OCI-LY1 (cell line): Measurements from ENCODE around the gene STAC3.

ENCODE experiments used
- EZH2 ChIP-seq: fragments of 200-600 bp; sonication (generic), shearing (Covaris generic); IDR thresholded peaks from 2 replicates; pipeline ENCODE4 v1.8.0; 2017; ENCODE audit warnings: borderline replicate concordance, mixed run types, mild to moderate bottlenecking, antibody characterized with exemption, low read length, moderate library complexity, mixed read lengths
- TF ChIP-seq, protein P1 (sequence below): fragments of 200-600 bp; sonication (generic), shearing (Covaris generic); IDR thresholded peaks from 2 replicates; pipeline ENCODE4 v1.5.1; 2017; ENCODE audit warnings: mild to moderate bottlenecking, antibody characterized with exemption, low read length, moderate library complexity, mixed read lengths

DNA sequence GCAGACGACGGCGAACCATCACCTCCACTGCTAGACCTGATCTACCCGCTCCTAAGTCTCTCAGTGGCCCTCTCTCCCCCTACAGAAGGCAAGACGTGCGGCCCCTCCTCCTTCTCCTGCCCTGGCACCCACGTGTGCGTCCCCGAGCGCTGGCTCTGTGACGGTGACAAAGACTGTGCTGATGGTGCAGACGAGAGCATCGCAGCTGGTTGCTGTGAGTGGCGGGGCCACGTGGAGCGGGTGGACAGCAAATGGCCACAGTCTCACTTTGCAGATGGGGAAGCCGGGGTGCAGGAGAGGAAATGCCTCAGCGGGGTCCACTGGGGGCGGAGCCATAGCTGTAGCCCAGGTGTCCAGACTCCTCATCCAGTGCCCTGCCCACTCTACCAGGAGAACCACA, 55.8 kb downstream of the STAC3 start:
- TF ChIP-seq, protein P1, sequence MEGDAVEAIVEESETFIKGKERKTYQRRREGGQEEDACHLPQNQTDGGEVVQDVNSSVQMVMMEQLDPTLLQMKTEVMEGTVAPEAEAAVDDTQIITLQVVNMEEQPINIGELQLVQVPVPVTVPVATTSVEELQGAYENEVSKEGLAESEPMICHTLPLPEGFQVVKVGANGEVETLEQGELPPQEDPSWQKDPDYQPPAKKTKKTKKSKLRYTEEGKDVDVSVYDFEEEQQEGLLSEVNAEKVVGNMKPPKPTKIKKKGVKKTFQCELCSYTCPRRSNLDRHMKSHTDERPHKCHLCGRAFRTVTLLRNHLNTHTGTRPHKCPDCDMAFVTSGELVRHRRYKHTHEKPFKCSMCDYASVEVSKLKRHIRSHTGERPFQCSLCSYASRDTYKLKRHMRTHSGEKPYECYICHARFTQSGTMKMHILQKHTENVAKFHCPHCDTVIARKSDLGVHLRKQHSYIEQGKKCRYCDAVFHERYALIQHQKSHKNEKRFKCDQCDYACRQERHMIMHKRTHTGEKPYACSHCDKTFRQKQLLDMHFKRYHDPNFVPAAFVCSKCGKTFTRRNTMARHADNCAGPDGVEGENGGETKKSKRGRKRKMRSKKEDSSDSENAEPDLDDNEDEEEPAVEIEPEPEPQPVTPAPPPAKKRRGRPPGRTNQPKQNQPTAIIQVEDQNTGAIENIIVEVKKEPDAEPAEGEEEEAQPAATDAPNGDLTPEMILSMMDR: no peak
- no peak for TF ChIP-seq EZH2
